Measurements from ENCODE around the gene OR2V1.

GRCh38 chr5:181149806-181150733, 19.1 kb upstream of the OR2V1 start:
- TF ChIP-seq CTCF (IDR thresholded peaks at IDR 0.05; ENCODE audit: borderline replicate concordance, extremely low read depth, low read length, poor library complexity, severe bottlenecking) (no peak), EZH2 (IDR thresholded peaks at IDR 0.05; ENCODE audit: borderline replicate concordance, low read depth, low read length, severe bottlenecking) (no peak)
